Stomach smooth muscle (tissue), 2 donors: ENCODE measurements around the gene B4GALNT4.
"Not testable (repeated sequence)": the region's sequence is repeated elsewhere in the genome, so short reads cannot be mapped to it uniquely, and the experiment has no call there.

Experiments
- H3K27ac ChIP-seq: one replicate; pipeline ENCODE4 v1.7.0; 2013; ENCODE audit warnings: mild to moderate bottlenecking, low read length, inconsistent platforms
- H3K27me3 ChIP-seq, 2 donors: one replicate each; pipeline ENCODE4 v1.7.0; 2013; ENCODE audit warnings: low read length in 2 of 2; ENCODE audit not compliant: insufficient read depth in 2 of 2, control insufficient read depth in 1 of 2
- H3K36me3 ChIP-seq, 2 donors: one replicate each; pipeline ENCODE4 v1.7.0; 2013; ENCODE audit warnings: low read length in 2 of 2; ENCODE audit not compliant: control insufficient read depth in 2 of 2, insufficient read depth in 2 of 2
- H3K4me1 ChIP-seq: one replicate; pipeline ENCODE4 v1.7.0; 2013; ENCODE audit warnings: low read length; ENCODE audit not compliant: control insufficient read depth, insufficient read depth
- H3K4me3 ChIP-seq, 2 donors: one replicate each; pipeline ENCODE4 v1.7.0; 2013; ENCODE audit warnings: low read length in 2 of 2
- H3K9ac ChIP-seq, 2 donors: one replicate each; pipeline ENCODE4 v1.7.0; 2013; ENCODE audit warnings: low read length in 2 of 2, mild to moderate bottlenecking in 1 of 2
- H3K9me3 ChIP-seq, 2 donors: one replicate each; pipeline ENCODE4 v1.7.0; 2013; ENCODE audit warnings: low read length in 2 of 2; ENCODE audit not compliant: control insufficient read depth in 2 of 2
- donor health status: healthy.
- donor health status: Pancreatic carcinoma.

B4GALNT4 gene

DNA sequence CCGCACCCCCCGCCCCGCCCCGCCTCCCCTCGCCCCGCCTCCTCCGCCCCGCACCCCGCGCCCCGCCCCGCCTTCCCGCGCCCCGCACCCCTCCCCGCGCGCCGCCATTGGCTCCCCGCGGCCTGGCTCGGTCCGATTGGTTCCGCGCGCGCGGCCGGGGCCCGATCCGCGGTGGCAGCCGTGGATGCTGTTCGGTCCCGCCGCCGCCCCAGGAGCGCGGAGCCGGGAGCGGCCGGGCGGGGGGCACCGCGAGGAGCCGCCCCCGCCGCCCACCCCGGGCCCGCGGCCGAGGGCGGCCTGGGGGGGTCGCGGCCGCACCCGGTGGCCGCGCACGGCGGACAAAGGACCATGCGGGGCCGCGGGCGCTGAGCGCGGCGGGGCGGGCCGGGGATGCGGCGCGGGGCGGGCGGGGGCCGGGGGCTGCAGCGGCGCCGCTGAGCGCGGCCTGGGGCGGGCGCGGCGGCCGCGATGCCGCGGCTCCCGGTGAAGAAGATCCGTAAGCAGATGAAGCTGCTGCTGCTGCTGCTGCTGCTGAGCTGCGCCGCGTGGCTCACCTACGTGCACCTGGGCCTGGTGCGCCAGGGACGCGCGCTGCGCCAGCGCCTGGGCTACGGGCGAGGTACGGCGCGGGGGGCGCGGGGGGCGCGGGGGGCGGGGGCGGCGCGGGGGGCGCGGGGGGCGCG is at the start of gene B4GALNT4:
Gene B4GALNT4 (plus strand): TSS at position 164 of the 683 bp plus-strand sequence. CDS start 305 bp downstream, at position 469.
- no peak within 1 kb of the TSS for H3K9ac ChIP-seq

DNA sequence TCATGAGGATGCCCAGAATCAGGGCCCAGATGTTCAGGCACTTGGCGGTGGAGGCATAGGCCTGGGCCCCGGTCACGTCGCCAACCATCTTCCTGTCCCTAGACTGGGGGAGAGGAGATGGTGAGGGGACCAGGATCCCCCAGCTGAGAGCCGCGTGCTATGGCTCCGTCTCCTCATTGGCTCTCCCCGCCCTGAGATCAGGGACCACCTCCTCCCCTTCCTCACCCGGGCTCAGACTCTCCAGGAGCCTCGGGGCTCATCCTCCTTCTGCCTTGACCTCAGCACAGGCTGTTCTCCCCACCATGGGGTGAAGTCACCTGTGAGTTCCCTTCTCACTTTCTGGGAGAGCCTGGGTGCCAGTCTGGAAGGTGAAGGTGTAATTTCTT is 49.4 kb upstream of the B4GALNT4 start:
- Histone ChIP-seq H3K4me3 (peak overlapping the region; percentile 83 to 92), H3K27ac (peak overlapping the region; percentile 93), H3K27me3 (peaks cover 2 to 16% of the 10 kb centered on the region in 2 donors), H3K9ac (peak overlapping the region; percentile 78 to 98), H3K4me1 (peaks cover 27% of the 10 kb centered on the region)
- H3K36me3 ChIP-seq, H3K9me3 ChIP-seq: not testable (repeated sequence)

More for the DNA sequence above, at the start of gene B4GALNT4:
- Histone ChIP-seq H3K27me3 (peaks cover 31 to 35% of the 10 kb centered on the region in 2 donors), H3K9me3 (no peaks in the 10 kb centered on the region), H3K36me3 (no peaks in the 10 kb centered on the region), H3K4me1 (peaks cover 13% of the 10 kb centered on the region), H3K4me3 (peak within 1 kb of the TSS in 1 of 2 donors; percentile 36), H3K27ac (no peak within 1 kb of the TSS)

DNA sequence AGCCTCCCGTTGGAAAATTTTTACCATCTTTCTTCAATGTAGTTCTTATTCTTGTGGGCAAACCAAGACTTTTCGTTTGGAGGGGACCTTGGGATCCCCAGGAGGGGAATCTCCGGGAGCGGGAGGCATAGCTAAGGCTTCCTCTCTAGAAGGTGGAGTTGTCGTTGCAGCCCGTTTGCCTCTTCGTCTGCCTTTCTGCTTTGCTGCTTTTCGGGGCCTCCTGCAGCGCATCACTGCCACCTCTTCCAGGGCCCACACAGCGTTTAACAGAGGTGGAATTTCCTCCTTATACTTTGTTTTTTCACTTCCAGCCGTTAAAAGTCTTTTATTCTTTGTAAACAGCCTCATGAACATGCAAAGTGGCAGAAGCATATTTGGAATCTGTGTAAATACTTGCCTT is 45.1 kb upstream of the B4GALNT4 start:
- peak overlapping the region; percentile 95 for H3K27ac ChIP-seq
- peak overlapping the region in 1 of 2 donors; percentile 70 for H3K9ac ChIP-seq
- H3K4me1 ChIP-seq: peaks cover 43% of the 10 kb centered on the region
- no peaks in the 10 kb centered on the region for H3K9me3 ChIP-seq
- H3K27me3 ChIP-seq: no peaks in the 10 kb centered on the region
- H3K4me3 ChIP-seq: peak overlapping the region in 1 of 2 donors; percentile 49
- no peaks in the 10 kb centered on the region for H3K36me3 ChIP-seq

GRCh38 chr11:324593-325517 is 44.4 kb upstream of the B4GALNT4 start:
- Histone ChIP-seq H3K27ac (peak overlapping the region; percentile 95), H3K4me1 (peaks cover 38% of the 10 kb centered on the region), H3K9ac (peak overlapping the region; percentile 70 to 71), H3K4me3 (peak overlapping the region; percentile 22 to 49)
- not testable (repeated sequence) for H3K36me3 ChIP-seq, H3K9me3 ChIP-seq, H3K27me3 ChIP-seq

GRCh38 chr11:325796-326591 is 43.3 kb upstream of the B4GALNT4 start:
- Histone ChIP-seq H3K4me1 (peaks cover 38% of the 10 kb centered on the region), H3K36me3 (no peaks in the 10 kb centered on the region), H3K9me3 (no peaks in the 10 kb centered on the region), H3K27me3 (no peaks in the 10 kb centered on the region), H3K27ac (peak overlapping the region; percentile 95), H3K4me3 (peak overlapping the region; percentile 32 to 35), H3K9ac (peak overlapping the region; percentile 30 to 60)

GRCh38 chr11:326592-326841 is 42.8 kb upstream of the B4GALNT4 start:
- Histone ChIP-seq H3K9ac (peak overlapping the region; percentile 30 to 60), H3K4me3 (peak overlapping the region in 1 of 2 donors; percentile 22), H3K9me3 (no peaks in the 10 kb centered on the region), H3K27me3 (no peaks in the 10 kb centered on the region), H3K36me3 (no peaks in the 10 kb centered on the region), H3K4me1 (peaks cover 38% of the 10 kb centered on the region), H3K27ac (peak overlapping the region; percentile 95)

- H3K27me3 ChIP-seq: no peaks in the 10 kb centered on the region
- H3K27ac ChIP-seq: peak overlapping the region; percentile 95
- peaks cover 38% of the 10 kb centered on the region for H3K4me1 ChIP-seq
- H3K9me3 ChIP-seq: no peaks in the 10 kb centered on the region
- H3K4me3 ChIP-seq: peak overlapping the region in 1 of 2 donors; percentile 22
- peak overlapping the region; percentile 30 to 60 for H3K9ac ChIP-seq
- H3K36me3 ChIP-seq: no peaks in the 10 kb centered on the region
Measured at GRCh38 chr11:326842-327580, 42.3 kb upstream of the B4GALNT4 start.

- H3K27ac ChIP-seq: peak overlapping the region; percentile 95
- no peaks in the 10 kb centered on the region for H3K9me3 ChIP-seq
- H3K4me1 ChIP-seq: peaks cover 38% of the 10 kb centered on the region
- no peak overlapping the region for H3K4me3 ChIP-seq
- H3K27me3 ChIP-seq: no peaks in the 10 kb centered on the region
- peak overlapping the region; percentile 30 to 60 for H3K9ac ChIP-seq
- H3K36me3 ChIP-seq: no peaks in the 10 kb centered on the region
Measured at GRCh38 chr11:327581-327923, 41.7 kb upstream of the B4GALNT4 start.

- no peak overlapping the region for H3K27ac ChIP-seq
- H3K4me1 ChIP-seq: peaks cover 41% of the 10 kb centered on the region
- H3K9me3 ChIP-seq: no peaks in the 10 kb centered on the region
- no peak overlapping the region for H3K4me3 ChIP-seq
- no peaks in the 10 kb centered on the region for H3K36me3 ChIP-seq
- H3K9ac ChIP-seq: no peak overlapping the region
- no peaks in the 10 kb centered on the region for H3K27me3 ChIP-seq
Measured at GRCh38 chr11:328012-328411, 41.3 kb upstream of the B4GALNT4 start.

- not testable (repeated sequence) for H3K36me3 ChIP-seq, H3K27ac ChIP-seq, H3K9ac ChIP-seq, H3K4me3 ChIP-seq, H3K9me3 ChIP-seq, H3K27me3 ChIP-seq
- peaks cover 39% of the 10 kb centered on the region for H3K4me1 ChIP-seq
Measured at GRCh38 chr11:328516-329100, 40.7 kb upstream of the B4GALNT4 start.
